C1 segment of cervical spinal cord (tissue), 14 donors: ENCODE data around the gene DNMBP.
"Not testable (repeated sequence)": the region's sequence is repeated elsewhere in the genome, so short reads cannot be mapped to it uniquely, and the experiment has no call there.

ENCODE experiments used
- DNase-seq, 14 donors: peaks; one replicate each; lab custom pipeline; 2025; lab: John Stamatoyannopoulos, UW

Gene DNMBP

GRCh38 chr10:99958302-99958701 is 51.4 kb downstream of the DNMBP start:
- no peak for DNase-seq

GRCh38 chr10:99953510-99953909 is 56.2 kb downstream of the DNMBP start:
- not testable (repeated sequence) for DNase-seq

- no peak for DNase-seq
Measured at GRCh38 chr10:99952799-99953198, 56.9 kb downstream of the DNMBP start.

GRCh38 chr10:99946051-99946450 is 63.7 kb downstream of the DNMBP start:
- not testable (repeated sequence) for DNase-seq

GRCh38 chr10:99945263-99945662 is 64.5 kb downstream of the DNMBP start:
- DNase-seq, result no peak

- DNase-seq, result no peak
Measured at GRCh38 chr10:99944860-99945259, 64.9 kb downstream of the DNMBP start.

- no peak for DNase-seq
Measured at GRCh38 chr10:99943908-99944307, 65.8 kb downstream of the DNMBP start.

GRCh38 chr10:99941942-99942820 is 67.6 kb downstream of the DNMBP start:
- DNase-seq, result no peak

- DNase-seq, result no peak
Measured at GRCh38 chr10:99938563-99938962, 71.2 kb downstream of the DNMBP start.

- no peak for DNase-seq
Measured at GRCh38 chr10:99937630-99938029, 72.1 kb downstream of the DNMBP start.

- DNase-seq, result not testable (repeated sequence)
Measured at GRCh38 chr10:99932203-99932957, 77.4 kb downstream of the DNMBP start.

- no peak for DNase-seq
Measured at GRCh38 chr10:99930731-99931550, 78.8 kb downstream of the DNMBP start.

- DNase-seq, result no peak
Measured at GRCh38 chr10:99929360-99929759, 80.4 kb downstream of the DNMBP start.

- DNase-seq, result no peak
Measured at GRCh38 chr10:99927721-99928280, 81.9 kb downstream of the DNMBP start.

GRCh38 chr10:99926925-99927720 is 82.6 kb downstream of the DNMBP start:
- peak in 5 of 14 donors; percentile 6 to 21 (median 16) for DNase-seq

- no peak for DNase-seq
Measured at GRCh38 chr10:99924451-99925255, 85.1 kb downstream of the DNMBP start.

GRCh38 chr10:99921948-99922347 is 87.8 kb downstream of the DNMBP start:
- no peak for DNase-seq

- DNase-seq, result no peak
Measured at GRCh38 chr10:99920901-99921300, 88.8 kb downstream of the DNMBP start.

GRCh38 chr10:99920486-99920885 is 89.3 kb downstream of the DNMBP start:
- no peak for DNase-seq
